CD4-positive, alpha-beta memory T cell (primary cell): ENCODE data around the gene KCNE3. TPM values are rescaled to one million over a fixed set of nuclear protein-coding genes. Genes with fewer than 3 reads are reported as not detected.

Experiments used
- CTCF ChIA-PET: fragments of 350-600 bp; sonication (Branson Sonifier 250); formaldehyde crosslinking; loops from one replicate; lab custom pipeline; 2021; ENCODE audit warnings: inconsistent platforms; ENCODE audit not compliant: partially characterized antibody; lab: Charles Lee
- POLR2A ChIA-PET: fragments of 350-600 bp; sonication (Branson Sonifier 250); formaldehyde crosslinking; loops from one replicate; lab custom pipeline; 2021; ENCODE audit not compliant: partially characterized antibody; lab: Charles Lee
- DNase-seq, 5 donors: peaks; one replicate each; pipeline versions ENCODE4 v3.0.0 to v3.0.0-alpha.2; 2020 to 2022; ENCODE audit warnings: mixed read lengths in 1 of 5
- H3K27ac ChIP-seq: one replicate; pipeline ENCODE4 v1.7.0; 2013; ENCODE audit warnings: low read depth, low read length
- H3K27me3 ChIP-seq: 2 replicates; pipeline ENCODE4 v1.7.0; 2013; ENCODE audit warnings: mild to moderate bottlenecking, low read length, moderate library complexity; ENCODE audit not compliant: insufficient read depth
- H3K36me3 ChIP-seq: 2 replicates; pipeline ENCODE4 v1.7.0; 2013; ENCODE audit warnings: mild to moderate bottlenecking, low read length, moderate library complexity; ENCODE audit not compliant: insufficient read depth
- H3K4me1 ChIP-seq: 2 replicates; pipeline ENCODE4 v1.7.0; 2013; ENCODE audit warnings: mild to moderate bottlenecking, low read length, moderate library complexity; ENCODE audit not compliant: insufficient read depth
- H3K4me3 ChIP-seq, 2 donors: one replicate each; pipeline ENCODE4 v1.7.0; 2013; ENCODE audit warnings: low read length in 2 of 2, mild to moderate bottlenecking in 1 of 2
- H3K9me3 ChIP-seq, 2 donors: one replicate each; pipeline ENCODE4 v1.7.0; 2013; ENCODE audit warnings: low read length in 2 of 2, control low read depth in 1 of 2; ENCODE audit not compliant: control insufficient read depth in 1 of 2
- H3K27ac Mint-ChIP-seq, 7 donors: one replicate each; pipeline ENCODE4 v1.8.0; 2020 to 2021; ENCODE audit warnings: mixed read lengths in 7 of 7, mild to moderate bottlenecking in 6 of 7, inconsistent platforms in 3 of 7, moderate library complexity in 3 of 7
- H3K27me3 Mint-ChIP-seq, 2 donors: one replicate each; pipeline ENCODE4 v1.8.0; 2020 to 2021; ENCODE audit warnings: mixed read lengths in 2 of 2
- H3K36me3 Mint-ChIP-seq, 2 donors: one replicate each; pipeline ENCODE4 v1.8.0; 2020 to 2021; ENCODE audit warnings: mixed read lengths in 2 of 2, inconsistent platforms in 1 of 2, mild to moderate bottlenecking in 1 of 2
- H3K4me1 Mint-ChIP-seq, 4 donors: one replicate each; pipeline ENCODE4 v1.8.0; 2020 to 2021; ENCODE audit warnings: mixed read lengths in 4 of 4, mild to moderate bottlenecking in 1 of 4
- H3K4me3 Mint-ChIP-seq, 8 donors: one replicate each; pipeline ENCODE4 v1.8.0; 2020 to 2021; ENCODE audit warnings: mixed read lengths in 8 of 8, mild to moderate bottlenecking in 7 of 8, moderate library complexity in 6 of 8, inconsistent platforms in 3 of 8
- H3K9me3 Mint-ChIP-seq, 8 donors: one replicate each; pipeline ENCODE4 v1.8.0; 2020 to 2021; ENCODE audit warnings: mixed read lengths in 8 of 8, mild to moderate bottlenecking in 5 of 8, inconsistent platforms in 3 of 8, moderate library complexity in 1 of 8
- intact Hi-C: fragments of 100-400 bp; cut with micrococcal nuclease; formaldehyde crosslinking; loops from one replicate; pipeline ENCODE4 v1.15.1; 2023
- polyA plus RNA-seq, 2 donors: library from polyadenylated mRNA; unstranded; fragments of 300-500 nt; fragmentation: Illumina TruSeq; gene quantifications; one replicate each; pipeline ENCODE4 v1.2.3, GENCODE V29; 2021
- total RNA-seq, 2 experiments: library from RNA; stranded (reverse); gene quantifications; one replicate each; pipeline ENCODE4 v1.2.3, GENCODE V29; 2021

The KCNE3 gene
- total and polyA plus RNA-seq, 4 experiments from 2014 or later, result 0.28 TPM; not detected in 3

GRCh38 chr11:74434528-74434927, 32.8 kb downstream of the KCNE3 start:
- no peaks in the 10 kb centered on the region for H3K4me1 ChIP-seq
- H3K9me3 ChIP-seq, result no peaks in the 10 kb centered on the region
- Mint-ChIP-seq H3K36me3 (no peaks in the 10 kb centered on the region), H3K27me3 (peaks cover 2 to 4% of the 10 kb centered on the region in 2 donors), H3K9me3 (no peaks in the 10 kb centered on the region), H3K4me1 (no peaks in the 10 kb centered on the region), H3K27ac (no peak overlapping the region), H3K4me3 (no peak overlapping the region)
- no peak for DNase-seq
- ChIA-PET POLR2A (no interaction called here), CTCF (interaction anchor here (2.3 to 5.1 kb wide), 2 partner anchors 9 to 19 kb away, joined by 5 to 30 read pairs; no protein-coding TSS in a partner anchor)
- no peaks in the 10 kb centered on the region for H3K36me3 ChIP-seq
- intact Hi-C loops, result no loop called here
- H3K4me3 ChIP-seq, result no peak overlapping the region
- H3K27ac ChIP-seq, result no peak overlapping the region
- H3K27me3 ChIP-seq, result no peaks in the 10 kb centered on the region

DNA sequence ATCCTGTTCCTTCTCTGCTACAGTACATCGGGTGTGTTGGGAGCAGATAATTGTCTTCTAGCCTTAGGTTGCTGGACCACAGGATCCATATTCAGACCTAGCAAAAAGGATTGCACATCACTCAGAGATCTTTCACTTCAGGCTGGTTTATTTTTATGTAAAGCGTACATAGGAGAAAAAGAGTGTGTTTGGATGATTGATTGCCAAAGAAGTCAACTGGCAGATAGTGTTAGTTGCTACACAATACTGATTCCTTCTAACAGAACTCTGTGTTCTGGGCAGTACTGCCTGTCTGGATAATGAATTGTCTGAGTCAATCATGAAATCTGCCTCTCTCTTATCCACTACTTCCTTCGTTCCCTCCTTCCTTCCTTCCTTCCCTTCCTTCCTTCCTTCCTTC, 38.1 kb downstream of the KCNE3 start:
- DNase-seq, result no peak
- peaks cover 0 to 18% (median 8%) of the 10 kb centered on the region in 8 donors for H3K9me3 Mint-ChIP-seq
- Histone ChIP-seq H3K36me3 (no peaks in the 10 kb centered on the region), H3K4me3 (no peak overlapping the region), H3K9me3 (no peaks in the 10 kb centered on the region), H3K27me3 (no peaks in the 10 kb centered on the region), H3K27ac (no peak overlapping the region), H3K4me1 (no peaks in the 10 kb centered on the region)
- POLR2A ChIA-PET, result interaction anchor here (1.3 kb wide), 1 partner anchor 31 kb away, joined by 3 read pairs; the partner anchor contains the start of gene PGM2L1
- intact Hi-C loops, result no loop called here
- H3K27me3 Mint-ChIP-seq, result peaks cover 0 to 2% of the 10 kb centered on the region in 2 donors
- H3K4me3 Mint-ChIP-seq, result no peak overlapping the region
- H3K4me1 Mint-ChIP-seq, result no peaks in the 10 kb centered on the region
- H3K27ac Mint-ChIP-seq, result no peak overlapping the region
- CTCF ChIA-PET, result interaction anchor here (1.1 kb wide), 1 partner anchor 30 kb away, joined by 3 read pairs; the partner anchor contains the start of gene PGM2L1
- H3K36me3 Mint-ChIP-seq, result no peaks in the 10 kb centered on the region

DNA sequence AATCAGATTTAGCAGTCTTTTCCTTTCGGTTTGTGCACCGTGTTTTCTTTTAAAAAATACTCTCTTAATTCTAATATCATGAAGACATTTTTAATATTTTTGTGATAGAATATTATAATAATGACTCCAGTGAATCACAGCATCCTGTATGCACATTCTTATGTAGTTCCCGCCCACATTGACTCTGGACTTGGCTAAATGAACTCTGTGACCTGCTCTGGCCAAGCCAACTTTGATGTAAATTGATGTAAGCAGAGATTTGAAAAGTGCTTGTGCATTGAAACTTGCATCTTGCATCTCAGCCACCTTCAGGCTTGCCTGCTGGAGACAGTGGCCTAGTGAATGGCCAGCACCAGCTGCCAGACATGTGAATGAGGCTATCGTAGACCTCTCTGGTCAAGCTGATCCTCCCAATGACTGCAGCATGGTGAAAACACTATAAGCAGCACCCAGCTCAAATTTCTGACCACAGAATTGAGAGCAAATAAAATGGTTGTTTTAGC, 39.9 kb downstream of the KCNE3 start:
- no peaks in the 10 kb centered on the region for H3K36me3 Mint-ChIP-seq

DNA sequence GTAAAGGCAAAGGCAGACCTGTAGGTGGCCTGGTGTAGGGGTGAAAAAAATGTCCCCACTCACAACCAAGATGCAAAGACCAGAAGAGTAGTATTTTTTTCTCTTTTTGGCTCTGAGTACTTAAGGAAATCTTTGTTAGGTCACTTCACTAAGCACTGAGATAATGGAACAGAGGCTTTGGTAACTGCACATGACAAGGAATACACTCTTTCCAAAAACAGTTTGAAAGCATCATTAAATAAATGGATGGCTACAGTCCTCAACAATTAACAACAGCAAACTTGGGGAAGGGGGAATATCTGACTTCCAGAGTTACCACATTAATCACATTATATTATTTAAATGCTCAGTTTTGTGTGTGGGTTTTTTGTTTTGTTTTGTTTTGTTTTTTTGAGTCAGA, 42.2 kb downstream of the KCNE3 start:
- H3K4me3 Mint-ChIP-seq, result no peak overlapping the region
- no peaks in the 10 kb centered on the region for H3K27me3 Mint-ChIP-seq
- no peaks in the 10 kb centered on the region for H3K27me3 ChIP-seq
- peaks cover 0 to 18% (median 8%) of the 10 kb centered on the region in 8 donors for H3K9me3 Mint-ChIP-seq
- no peaks in the 10 kb centered on the region for H3K4me1 ChIP-seq
- no peak overlapping the region for H3K27ac Mint-ChIP-seq
- POLR2A ChIA-PET, result no interaction called here
- H3K4me1 Mint-ChIP-seq, result no peaks in the 10 kb centered on the region
- no peak overlapping the region for H3K27ac ChIP-seq
- DNase-seq, result no peak
- H3K36me3 Mint-ChIP-seq, result no peaks in the 10 kb centered on the region
- no peaks in the 10 kb centered on the region for H3K9me3 ChIP-seq
- CTCF ChIA-PET, result no interaction called here
- H3K4me3 ChIP-seq, result no peak overlapping the region
- no peaks in the 10 kb centered on the region for H3K36me3 ChIP-seq
- intact Hi-C loops, result no loop called here

More for the DNA sequence above, 39.9 kb downstream of the KCNE3 start:
- CTCF ChIA-PET, result interaction anchor here (1.4 kb wide), 1 partner anchor 22 kb away, joined by 6 read pairs; no protein-coding TSS in a partner anchor
- no peaks in the 10 kb centered on the region for H3K4me1 Mint-ChIP-seq
- no peak for DNase-seq
- H3K27me3 Mint-ChIP-seq, result peaks cover 0 to 2% of the 10 kb centered on the region in 2 donors
- H3K4me1 ChIP-seq, result no peaks in the 10 kb centered on the region
- intact Hi-C loops, result no loop called here
- no peaks in the 10 kb centered on the region for H3K9me3 ChIP-seq
- no peak overlapping the region for H3K4me3 Mint-ChIP-seq
- no peaks in the 10 kb centered on the region for H3K27me3 ChIP-seq
- H3K27ac ChIP-seq, result no peak overlapping the region
- H3K27ac Mint-ChIP-seq, result no peak overlapping the region
- no peaks in the 10 kb centered on the region for H3K36me3 ChIP-seq
- no peak overlapping the region for H3K4me3 ChIP-seq
- POLR2A ChIA-PET, result no interaction called here
- peaks cover 0 to 18% (median 8%) of the 10 kb centered on the region in 8 donors for H3K9me3 Mint-ChIP-seq

DNA sequence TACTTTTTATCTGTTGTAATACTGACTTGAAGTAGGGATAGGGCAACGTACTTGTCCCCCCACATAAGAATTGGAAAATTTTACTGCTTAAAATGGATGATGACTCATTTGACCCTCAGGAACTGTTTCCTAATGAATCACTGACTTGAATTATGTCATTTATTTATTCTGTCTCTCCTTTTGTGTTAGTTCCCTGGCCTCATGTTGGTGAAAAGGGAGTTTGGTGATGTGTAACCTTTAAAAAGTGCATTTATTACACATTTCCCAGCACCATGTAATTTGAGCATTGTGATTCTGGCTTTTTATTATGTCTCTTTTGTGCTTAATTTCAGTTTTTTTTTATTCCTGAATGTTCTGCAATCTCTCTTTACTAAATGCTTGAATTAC, 48.8 kb downstream of the KCNE3 start:
- Mint-ChIP-seq H3K4me1 (peaks cover 10 to 20% (median 15%) of the 10 kb centered on the region in 4 donors), H3K9me3 (peaks cover 0 to 2% (median 0%) of the 10 kb centered on the region in 8 donors), H3K27ac (peak overlapping the region in 1 of 7 donors; percentile 35), H3K4me3 (no peak overlapping the region), H3K27me3 (no peaks in the 10 kb centered on the region), H3K36me3 (no peaks in the 10 kb centered on the region)
- H3K4me3 ChIP-seq, result no peak overlapping the region
- no peaks in the 10 kb centered on the region for H3K36me3 ChIP-seq
- intact Hi-C loops, result no loop called here
- CTCF ChIA-PET, result interaction anchor here (2.4 kb wide), 1 partner anchor 29 kb away, joined by 7 read pairs; no protein-coding TSS in a partner anchor
- H3K27ac ChIP-seq, result no peak overlapping the region
- no peak for DNase-seq
- no peaks in the 10 kb centered on the region for H3K27me3 ChIP-seq
- no peaks in the 10 kb centered on the region for H3K9me3 ChIP-seq
- POLR2A ChIA-PET, result no interaction called here
- peaks cover 16% of the 10 kb centered on the region for H3K4me1 ChIP-seq

DNA sequence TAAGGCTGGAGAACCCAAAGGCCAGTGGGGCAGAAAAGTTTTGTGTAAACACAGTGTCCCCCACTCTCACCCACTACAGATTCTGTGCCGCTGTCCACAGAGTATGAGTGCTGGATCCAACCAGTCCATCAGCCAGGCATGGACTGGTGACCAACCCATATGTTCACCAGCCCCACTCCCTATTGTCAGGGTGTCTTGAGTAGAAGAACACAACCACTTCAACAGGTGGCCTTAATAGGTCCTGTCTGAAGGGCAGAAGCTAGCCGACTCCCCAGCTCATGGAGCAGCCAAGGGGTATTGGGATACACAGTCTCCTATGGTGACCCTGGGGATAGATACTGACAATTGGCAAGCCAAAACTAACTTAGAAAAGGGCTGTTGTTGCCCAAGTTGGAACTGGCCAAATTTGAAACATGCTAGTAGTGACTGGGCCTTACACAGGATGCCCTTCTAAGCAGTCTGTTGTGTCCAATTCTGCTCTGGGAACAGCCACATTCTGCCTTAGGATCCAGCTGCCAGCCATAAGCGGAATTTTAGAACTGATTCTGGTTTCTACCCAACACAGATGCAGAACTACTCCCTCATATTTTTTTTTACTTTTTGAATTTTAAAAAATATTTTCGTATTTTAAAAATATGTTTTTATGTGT, 49.4 kb downstream of the KCNE3 start:
- Mint-ChIP-seq H3K4me3 (peak overlapping the region in 2 of 8 donors; percentile 4 to 66), H3K4me1 (peaks cover 10 to 20% (median 15%) of the 10 kb centered on the region in 4 donors), H3K9me3 (no peaks in the 10 kb centered on the region), H3K36me3 (no peaks in the 10 kb centered on the region), H3K27ac (peak overlapping the region; percentile 68 to 95 (median 89)), H3K27me3 (peaks cover 0 to 2% of the 10 kb centered on the region in 2 donors)
- ChIA-PET POLR2A (no interaction called here), CTCF (interaction anchor here (0.9 to 1.0 kb wide), 2 partner anchors 19 to 32 kb away, joined by 3 read pairs; no protein-coding TSS in a partner anchor)
- Histone ChIP-seq H3K27ac (no peak overlapping the region), H3K4me1 (peaks cover 16% of the 10 kb centered on the region), H3K27me3 (no peaks in the 10 kb centered on the region), H3K4me3 (no peak overlapping the region), H3K9me3 (no peaks in the 10 kb centered on the region), H3K36me3 (no peaks in the 10 kb centered on the region)
- DNase-seq, result no peak
- intact Hi-C loops, result no loop called here

DNA sequence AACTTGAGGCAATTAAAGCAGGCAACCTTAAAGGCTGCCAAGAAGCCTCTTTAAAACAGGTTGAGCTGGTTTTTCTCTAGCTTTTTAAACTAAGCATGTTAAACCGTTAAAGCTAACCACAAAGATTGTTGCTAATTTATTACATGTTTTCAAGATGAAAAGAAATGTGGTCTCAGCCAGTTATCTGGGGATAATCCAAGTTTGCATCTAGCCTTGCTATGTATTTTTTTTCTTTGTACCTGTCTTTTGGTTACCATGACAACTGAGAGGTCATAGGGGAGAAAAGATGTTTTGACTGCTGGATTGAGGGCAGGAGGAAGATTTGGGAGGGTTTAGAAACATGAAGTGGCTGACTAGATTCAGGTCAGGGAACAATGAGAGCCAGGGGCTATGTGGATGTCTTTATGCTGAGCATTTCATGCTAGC, 50.0 kb downstream of the KCNE3 start:
- no peaks in the 10 kb centered on the region for H3K36me3 Mint-ChIP-seq
- no peak overlapping the region for H3K27ac ChIP-seq
- H3K36me3 ChIP-seq, result no peaks in the 10 kb centered on the region
- ChIA-PET POLR2A (no interaction called here), CTCF (interaction anchor here (0.9 to 1.0 kb wide), 2 partner anchors 19 to 32 kb away, joined by 3 read pairs; no protein-coding TSS in a partner anchor)
- no peaks in the 10 kb centered on the region for H3K9me3 Mint-ChIP-seq
- H3K9me3 ChIP-seq, result no peaks in the 10 kb centered on the region
- peaks cover 16% of the 10 kb centered on the region for H3K4me1 ChIP-seq
- peak; percentile 39 to 67 (median 55) for DNase-seq
- H3K27me3 Mint-ChIP-seq, result peaks cover 0 to 4% of the 10 kb centered on the region in 2 donors
- intact Hi-C loops, result no loop called here
- H3K4me1 Mint-ChIP-seq, result peaks cover 10 to 20% (median 15%) of the 10 kb centered on the region in 4 donors
- H3K4me3 ChIP-seq, result no peak overlapping the region
- no peaks in the 10 kb centered on the region for H3K27me3 ChIP-seq
- H3K4me3 Mint-ChIP-seq, result peak overlapping the region in 5 of 8 donors; percentile 4 to 66 (median 45)
- H3K27ac Mint-ChIP-seq, result peak overlapping the region; percentile 68 to 95 (median 89)
